B cell (primary cell): ENCODE results near the gene MCHR1. TPM values are rescaled to one million over a fixed set of nuclear protein-coding genes. Genes with fewer than 3 reads are reported as not detected.

Source experiments
- ATAC-seq: fragments of 200-7000 bp; cut with Tn5 transposase; one replicate; pipeline ENCODE4 v1.10.0; 2021; ENCODE audit warnings: low read depth, mild to moderate bottlenecking, moderate number of reproducible peaks, moderate library complexity
- CTCF ChIA-PET: fragments of 350-600 bp; sonication (Branson Sonifier 250); formaldehyde crosslinking; loops from one replicate; lab custom pipeline; 2021; ENCODE audit warnings: antibody characterized with exemption, inconsistent platforms; lab: Charles Lee
- POLR2A ChIA-PET: fragments of 350-600 bp; sonication (Branson Sonifier 250); formaldehyde crosslinking; loops from one replicate; lab custom pipeline; 2021; ENCODE audit warnings: antibody characterized with exemption; lab: Charles Lee
- DNase-seq: peaks from one replicate; pipeline ENCODE4 v3.0.0; 2013
- H2AFZ ChIP-seq: 2 replicates; pipeline ENCODE4 v1.6.1; 2012; ENCODE audit warnings: mild to moderate bottlenecking, low read depth, low read length; ENCODE audit not compliant: insufficient read depth, poor library complexity, severe bottlenecking
- H3K27ac ChIP-seq, 2 donors: 1 replicate in 1 of 2; 2 replicates in 1 of 2; pipeline ENCODE4 v1.5.1; 2012 to 2013; ENCODE audit warnings: low read length in 2 of 2, mild to moderate bottlenecking in 2 of 2, moderate library complexity in 1 of 2
- H3K27me3 ChIP-seq, 4 experiments: fragments of 200-600 bp in 1 of 4; sonication (generic) in 1 of 4; replicated peaks in 1 of 4; 1 replicate in 2 of 4; 2 replicates in 2 of 4; pipeline versions ENCODE4 v1.6.1 to v1.7.0; 2013 to 2016; ENCODE audit warnings: low read length in 3 of 4, mild to moderate bottlenecking in 2 of 4, mixed read lengths in 1 of 4, moderate library complexity in 1 of 4; ENCODE audit not compliant: insufficient read depth in 4 of 4, control insufficient read depth in 3 of 4; ENCODE audit errors: control extremely low read depth in 1 of 4
- H3K36me3 ChIP-seq, 2 experiments: replicated peaks in 1 of 2; 1 replicate in 1 of 2; 2 replicates in 1 of 2; pipeline versions ENCODE4 v1.6.1 to v1.7.1; 2013; ENCODE audit warnings: low read length in 1 of 2; ENCODE audit not compliant: insufficient read depth in 2 of 2, control insufficient read depth in 1 of 2; ENCODE audit errors: control extremely low read depth in 1 of 2, extremely low read depth in 1 of 2
- H3K4me1 ChIP-seq, 2 donors: fragments of 200-600 bp in 1 of 2; sonication (generic) in 1 of 2; 1 replicate in 1 of 2; 2 replicates in 1 of 2; pipeline versions ENCODE4 v1.5.1 to v1.6.1; 2013 to 2017; ENCODE audit warnings: low read length in 2 of 2; ENCODE audit not compliant: control insufficient read depth in 2 of 2, insufficient read depth in 2 of 2
- H3K4me2 ChIP-seq: replicated peaks from 2 replicates; pipeline ENCODE3; 2012; ENCODE audit warnings: mild to moderate bottlenecking, low read depth, low read length; ENCODE audit not compliant: poor library complexity, severe bottlenecking
- H3K4me3 ChIP-seq, 5 experiments: fragments of 200-600 bp in 1 of 5; sonication (generic) in 1 of 5; 1 replicate in 3 of 5; 2 replicates in 2 of 5; pipeline versions ENCODE4 v1.5.1 to v1.7.0; 2011 to 2016; ENCODE audit warnings: low read length in 4 of 5, mild to moderate bottlenecking in 4 of 5, low read depth in 2 of 5, control low read depth in 1 of 5, moderate library complexity in 1 of 5; ENCODE audit not compliant: insufficient read depth in 1 of 5; ENCODE audit errors: control extremely low read depth in 1 of 5, extremely low read depth in 1 of 5
- H3K79me2 ChIP-seq: fragments of 200-600 bp; sonication (generic); one replicate; pipeline ENCODE4 v1.6.0; 2016; ENCODE audit warnings: low read length; ENCODE audit not compliant: control insufficient read depth, insufficient read depth
- H3K9ac ChIP-seq: fragments of 200-600 bp; sonication (generic); 2 replicates; pipeline ENCODE4 v1.6.1; 2017; ENCODE audit warnings: mild to moderate bottlenecking, low read length, moderate library complexity
- H3K9me3 ChIP-seq, 3 donors: one replicate each; pipeline versions ENCODE4 v1.6.1 to v1.7.1; 2013; ENCODE audit warnings: low read length in 2 of 3; ENCODE audit not compliant: control insufficient read depth in 2 of 3, insufficient read depth in 1 of 3; ENCODE audit errors: control extremely low read depth in 1 of 3
- H4K20me1 ChIP-seq: 2 replicates; pipeline ENCODE4 v1.6.0; 2012; ENCODE audit warnings: mild to moderate bottlenecking, low read length; ENCODE audit not compliant: insufficient read depth, control insufficient read depth, poor library complexity, severe bottlenecking
- H3K27ac Mint-ChIP-seq: one replicate; pipeline ENCODE4 v1.8.0; 2021; ENCODE audit warnings: mixed read lengths
- H3K27me3 Mint-ChIP-seq: one replicate; pipeline ENCODE4 v1.8.0; 2021; ENCODE audit warnings: mixed read lengths
- H3K4me1 Mint-ChIP-seq: one replicate; pipeline ENCODE4 v1.8.0; 2021; ENCODE audit warnings: mixed read lengths
- H3K4me3 Mint-ChIP-seq: one replicate; pipeline ENCODE4 v1.8.0; 2021; ENCODE audit warnings: mixed read lengths
- H3K9me3 Mint-ChIP-seq: one replicate; pipeline ENCODE4 v1.8.0; 2022; ENCODE audit warnings: mixed read lengths; ENCODE audit not compliant: insufficient read depth
- EZH2 ChIP-seq: IDR thresholded peaks from 2 replicates; pipeline ENCODE4 v1.6.1; 2012; ENCODE audit warnings: borderline replicate concordance, low read depth, mild to moderate bottlenecking, moderate library complexity, low read length; ENCODE audit not compliant: insufficient read depth, poor library complexity, severe bottlenecking
- WGBS: methylation state at CpG from one replicate; pipeline ENCODE4 v1.1.5; 2013; ENCODE audit warnings: missing lambda C conversion rate; ENCODE audit not compliant: insufficient coverage; 5-methylcytosine and 5-hydroxymethylcytosine counted together
- intact Hi-C: fragments of 100-400 bp; cut with micrococcal nuclease; formaldehyde crosslinking; loops from one replicate; pipeline ENCODE4 v1.10.0; 2022
- polyA plus RNA-seq: library from polyadenylated mRNA; depleted of rRNA; stranded (reverse); fragments of >200 nt; gene quantifications from 2 replicates; pipeline ENCODE4 v1.2.3, GENCODE V29; 2012
- total RNA-seq, 2 donors: library from RNA; stranded (reverse); fragments of 120-200 nt in 1 of 2; gene quantifications; 1 replicate in 1 of 2; 2 replicates in 1 of 2; pipeline versions ENCODE4 v1.2.3 to v1.2.4, GENCODE V29; 2013 to 2022
- TF ChIP-seq, protein P1 (sequence below): fragments of 200-600 bp; IDR thresholded peaks from one replicate; pipeline ENCODE4 v1.8.0; 2022; ENCODE audit warnings: antibody characterized with exemption, mild to moderate bottlenecking

The MCHR1 gene
- total and polyA plus RNA-seq, 2 donors (not counting 1 experiment from before 2014, with no cell fraction given): not detected

DNA sequence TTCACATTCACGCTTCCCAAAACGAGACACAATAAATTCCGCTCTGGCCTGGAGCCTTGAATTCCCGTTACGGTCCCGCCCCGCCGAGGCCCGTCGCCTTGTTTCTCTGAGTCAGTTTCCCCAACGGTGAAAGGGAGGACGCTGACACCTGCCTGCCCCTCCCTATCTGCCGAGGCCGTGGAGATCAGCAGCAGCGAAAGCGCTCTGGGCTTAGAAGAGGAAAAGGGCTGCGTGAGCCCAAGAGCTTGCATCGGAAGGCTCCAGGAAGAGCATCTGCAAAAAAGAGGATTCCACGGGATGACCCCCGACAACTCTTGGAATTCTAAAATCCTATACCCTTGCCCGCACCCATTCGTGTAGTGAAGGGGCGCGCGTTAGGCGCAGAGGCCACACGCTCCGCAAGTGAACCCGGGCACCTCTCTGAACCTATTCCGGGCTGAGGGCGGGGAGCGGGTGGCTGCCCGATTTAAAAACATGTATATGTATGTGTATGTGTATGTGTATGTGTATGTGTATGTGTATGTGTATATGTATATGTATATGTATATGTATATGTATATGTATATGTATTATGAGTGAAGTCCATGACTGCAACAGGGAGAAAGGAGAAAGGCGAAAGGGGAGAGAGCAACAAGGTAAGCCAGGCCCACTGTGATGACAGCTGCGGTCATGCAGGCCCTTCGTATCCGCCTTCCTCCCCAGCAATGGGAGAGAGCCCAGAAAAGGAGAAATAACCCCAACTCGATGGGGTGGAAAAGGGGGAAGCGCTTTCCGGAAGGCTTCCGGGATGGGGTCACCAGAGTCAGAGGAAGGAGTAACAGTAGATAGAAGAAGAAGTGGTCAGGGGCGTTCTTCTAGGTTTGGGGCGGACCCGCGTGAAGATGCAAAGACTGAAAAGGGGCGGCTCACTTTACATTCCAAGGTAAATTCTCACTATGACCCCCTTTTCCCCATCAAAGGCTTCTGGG lies 41.8 kb upstream of the MCHR1 start:
- Mint-ChIP-seq H3K9me3 (no peaks in the 10 kb centered on the region), H3K4me3 (peak overlapping the region; percentile 98), H3K4me1 (peaks cover 34% of the 10 kb centered on the region), H3K27ac (peak overlapping the region; percentile 97), H3K27me3 (no peaks in the 10 kb centered on the region)
- Histone ChIP-seq H3K4me1 (peaks cover 23 to 26% of the 10 kb centered on the region in 2 donors), H3K79me2 (peaks cover 39% of the 10 kb centered on the region), H3K36me3 (no peaks in the 10 kb centered on the region), H3K27me3 (no peaks in the 10 kb centered on the region), H3K27ac (peak overlapping the region; percentile 84 to 92), H3K4me3 (peak overlapping the region; percentile 81 to 99 (median 96)), H3K9me3 (no peaks in the 10 kb centered on the region), H3K4me2 (peak overlapping the region; percentile 87), H4K20me1 (peaks cover 27% of the 10 kb centered on the region), H3K9ac (peak overlapping the region; percentile 93), H2AFZ (peak overlapping the region; percentile 98)
- WGBS: 5% methylated on average over 26 of the region's 46 CpGs
- CTCF ChIA-PET: interaction anchor here (1.1 to 7.3 kb wide), 4 partner anchors 8 to 201 kb away, joined by 3 to 48 read pairs (median 10); no protein-coding TSS in a partner anchor
- POLR2A ChIA-PET: interaction anchor here (0.6 to 1.3 kb wide), 7 partner anchors 8 to 240 kb away, joined by 3 to 7 read pairs (median 5); no protein-coding TSS in a partner anchor
- peak; percentile 66 for DNase-seq
- ATAC-seq: peak; percentile 4
- TF ChIP-seq, protein P1, sequence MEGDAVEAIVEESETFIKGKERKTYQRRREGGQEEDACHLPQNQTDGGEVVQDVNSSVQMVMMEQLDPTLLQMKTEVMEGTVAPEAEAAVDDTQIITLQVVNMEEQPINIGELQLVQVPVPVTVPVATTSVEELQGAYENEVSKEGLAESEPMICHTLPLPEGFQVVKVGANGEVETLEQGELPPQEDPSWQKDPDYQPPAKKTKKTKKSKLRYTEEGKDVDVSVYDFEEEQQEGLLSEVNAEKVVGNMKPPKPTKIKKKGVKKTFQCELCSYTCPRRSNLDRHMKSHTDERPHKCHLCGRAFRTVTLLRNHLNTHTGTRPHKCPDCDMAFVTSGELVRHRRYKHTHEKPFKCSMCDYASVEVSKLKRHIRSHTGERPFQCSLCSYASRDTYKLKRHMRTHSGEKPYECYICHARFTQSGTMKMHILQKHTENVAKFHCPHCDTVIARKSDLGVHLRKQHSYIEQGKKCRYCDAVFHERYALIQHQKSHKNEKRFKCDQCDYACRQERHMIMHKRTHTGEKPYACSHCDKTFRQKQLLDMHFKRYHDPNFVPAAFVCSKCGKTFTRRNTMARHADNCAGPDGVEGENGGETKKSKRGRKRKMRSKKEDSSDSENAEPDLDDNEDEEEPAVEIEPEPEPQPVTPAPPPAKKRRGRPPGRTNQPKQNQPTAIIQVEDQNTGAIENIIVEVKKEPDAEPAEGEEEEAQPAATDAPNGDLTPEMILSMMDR: no peak
- TF ChIP-seq EZH2: no peak
- intact Hi-C loops: loop anchor here (2.0 kb wide), 3 partner anchors 201 to 1103 kb away; partner anchors contain the start of gene TEF
